NCI-H526 (cell line): ENCODE results near the gene DYNC2H1.

Experiments used
- DNase-seq, 2 experiments: peaks; one replicate each; lab custom pipeline; 2025; lab: John Stamatoyannopoulos, UW

DYNC2H1 gene, protein sequence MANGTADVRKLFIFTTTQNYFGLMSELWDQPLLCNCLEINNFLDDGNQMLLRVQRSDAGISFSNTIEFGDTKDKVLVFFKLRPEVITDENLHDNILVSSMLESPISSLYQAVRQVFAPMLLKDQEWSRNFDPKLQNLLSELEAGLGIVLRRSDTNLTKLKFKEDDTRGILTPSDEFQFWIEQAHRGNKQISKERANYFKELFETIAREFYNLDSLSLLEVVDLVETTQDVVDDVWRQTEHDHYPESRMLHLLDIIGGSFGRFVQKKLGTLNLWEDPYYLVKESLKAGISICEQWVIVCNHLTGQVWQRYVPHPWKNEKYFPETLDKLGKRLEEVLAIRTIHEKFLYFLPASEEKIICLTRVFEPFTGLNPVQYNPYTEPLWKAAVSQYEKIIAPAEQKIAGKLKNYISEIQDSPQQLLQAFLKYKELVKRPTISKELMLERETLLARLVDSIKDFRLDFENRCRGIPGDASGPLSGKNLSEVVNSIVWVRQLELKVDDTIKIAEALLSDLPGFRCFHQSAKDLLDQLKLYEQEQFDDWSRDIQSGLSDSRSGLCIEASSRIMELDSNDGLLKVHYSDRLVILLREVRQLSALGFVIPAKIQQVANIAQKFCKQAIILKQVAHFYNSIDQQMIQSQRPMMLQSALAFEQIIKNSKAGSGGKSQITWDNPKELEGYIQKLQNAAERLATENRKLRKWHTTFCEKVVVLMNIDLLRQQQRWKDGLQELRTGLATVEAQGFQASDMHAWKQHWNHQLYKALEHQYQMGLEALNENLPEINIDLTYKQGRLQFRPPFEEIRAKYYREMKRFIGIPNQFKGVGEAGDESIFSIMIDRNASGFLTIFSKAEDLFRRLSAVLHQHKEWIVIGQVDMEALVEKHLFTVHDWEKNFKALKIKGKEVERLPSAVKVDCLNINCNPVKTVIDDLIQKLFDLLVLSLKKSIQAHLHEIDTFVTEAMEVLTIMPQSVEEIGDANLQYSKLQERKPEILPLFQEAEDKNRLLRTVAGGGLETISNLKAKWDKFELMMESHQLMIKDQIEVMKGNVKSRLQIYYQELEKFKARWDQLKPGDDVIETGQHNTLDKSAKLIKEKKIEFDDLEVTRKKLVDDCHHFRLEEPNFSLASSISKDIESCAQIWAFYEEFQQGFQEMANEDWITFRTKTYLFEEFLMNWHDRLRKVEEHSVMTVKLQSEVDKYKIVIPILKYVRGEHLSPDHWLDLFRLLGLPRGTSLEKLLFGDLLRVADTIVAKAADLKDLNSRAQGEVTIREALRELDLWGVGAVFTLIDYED (N-terminal part only)

GRCh38 chr11:103108933-103109817 is at the start of gene DYNC2H1:
DYNC2H1 (plus strand) TSS chr11:103109426; CDS start chr11:103109575, 149 bp downstream.
- peak; percentile 92 to 99 for DNase-seq

DNA sequence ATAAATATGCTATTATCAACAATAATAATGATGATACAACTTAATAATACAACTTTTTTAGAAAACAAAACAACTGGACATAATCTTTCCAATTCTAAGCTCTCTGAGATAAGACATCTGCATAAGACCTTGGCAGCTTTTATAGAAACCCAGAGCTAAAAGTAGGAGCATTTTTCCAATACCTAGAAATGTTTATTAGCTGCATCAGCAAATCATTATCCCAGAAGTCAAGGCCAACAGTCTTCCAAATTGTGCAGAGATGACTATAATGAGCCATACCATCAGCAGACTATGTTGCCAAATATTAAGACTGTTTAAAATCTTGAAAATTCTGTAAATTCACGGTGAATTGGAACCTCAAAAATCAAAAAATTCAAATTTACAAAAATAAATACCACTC is 47.6 kb upstream of the DYNC2H1 start:
- DNase-seq: no peak

GRCh38 chr11:103067118-103067517 is 42.1 kb upstream of the DYNC2H1 start:
- DNase-seq: no peak

DNA sequence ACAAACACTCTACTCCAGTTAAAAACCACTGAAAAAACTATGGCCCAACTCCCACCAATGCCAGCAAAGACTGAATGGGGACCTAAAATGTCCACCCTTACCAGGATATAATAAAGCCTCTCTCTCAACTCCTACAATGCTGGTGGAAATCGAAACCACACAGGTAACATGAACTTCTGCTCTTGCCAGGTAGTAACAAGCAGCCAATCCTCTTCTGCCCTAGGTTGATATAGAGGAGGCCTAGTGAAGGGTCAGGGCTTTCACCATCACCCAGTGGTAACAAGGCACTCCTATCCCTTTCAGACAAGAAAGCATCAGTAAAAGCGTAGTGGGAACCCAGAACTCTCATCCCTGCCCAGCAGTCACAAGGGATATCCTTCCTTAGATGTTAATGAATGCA is 39.9 kb upstream of the DYNC2H1 start:
- no peak for DNase-seq

DNA sequence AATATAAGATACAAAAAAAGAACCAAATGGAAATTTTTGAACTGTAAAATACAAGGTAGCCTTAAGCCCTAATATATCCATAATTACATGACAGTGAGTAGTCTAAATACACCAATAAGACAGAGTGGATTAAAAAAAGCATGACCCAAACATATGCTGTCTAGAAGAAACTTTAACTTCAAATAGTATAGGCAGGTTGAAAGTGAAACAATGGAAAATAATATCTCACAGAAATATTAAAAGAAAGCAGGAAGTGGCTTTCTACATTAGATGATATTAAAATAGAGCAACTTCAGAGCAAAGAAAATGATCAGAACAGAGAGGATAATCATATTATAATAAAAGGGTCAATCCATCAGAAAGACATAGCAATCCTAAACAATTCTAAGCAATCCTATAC is 39.1 kb upstream of the DYNC2H1 start:
- no peak for DNase-seq

GRCh38 chr11:103071008-103071407 is 38.2 kb upstream of the DYNC2H1 start:
- no peak for DNase-seq

DNA sequence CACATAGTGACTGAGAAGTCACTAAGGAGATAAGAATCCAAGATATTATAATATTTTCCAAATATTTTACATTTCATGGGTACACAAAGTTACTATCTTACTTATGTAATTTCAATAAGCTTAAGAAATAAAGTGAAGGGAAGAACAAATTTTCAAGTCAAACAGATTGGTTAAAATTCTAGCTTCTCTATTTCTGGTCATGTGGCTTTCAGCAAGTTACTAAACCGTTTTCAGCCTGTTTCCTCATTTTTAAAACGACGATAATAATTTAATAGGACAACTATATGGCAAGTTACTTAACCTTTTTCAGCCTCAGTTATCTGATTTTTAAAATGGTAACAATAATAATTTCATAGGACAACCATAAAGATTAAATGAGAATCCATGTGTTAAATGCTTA is 32.9 kb upstream of the DYNC2H1 start:
- no peak for DNase-seq

DNA sequence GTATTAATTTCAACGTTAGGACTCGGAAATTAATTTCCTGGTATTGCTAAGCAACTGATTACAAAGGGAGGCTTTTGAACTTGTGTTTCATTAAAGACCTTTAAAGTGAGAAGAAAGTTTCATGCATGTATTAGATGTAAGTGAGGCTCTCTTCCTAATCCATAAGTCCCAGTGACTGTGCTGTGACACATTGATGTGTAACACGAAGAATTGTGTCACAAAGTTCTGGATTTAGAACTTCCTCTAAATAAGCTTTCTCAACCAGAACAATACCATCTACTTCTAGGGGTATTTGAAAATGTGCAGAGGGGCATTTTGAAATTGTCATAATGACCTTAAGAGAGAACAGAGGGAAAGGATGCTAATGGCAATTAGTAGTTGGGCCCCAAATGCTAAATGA is 31.7 kb upstream of the DYNC2H1 start:
- no peak for DNase-seq

DNA sequence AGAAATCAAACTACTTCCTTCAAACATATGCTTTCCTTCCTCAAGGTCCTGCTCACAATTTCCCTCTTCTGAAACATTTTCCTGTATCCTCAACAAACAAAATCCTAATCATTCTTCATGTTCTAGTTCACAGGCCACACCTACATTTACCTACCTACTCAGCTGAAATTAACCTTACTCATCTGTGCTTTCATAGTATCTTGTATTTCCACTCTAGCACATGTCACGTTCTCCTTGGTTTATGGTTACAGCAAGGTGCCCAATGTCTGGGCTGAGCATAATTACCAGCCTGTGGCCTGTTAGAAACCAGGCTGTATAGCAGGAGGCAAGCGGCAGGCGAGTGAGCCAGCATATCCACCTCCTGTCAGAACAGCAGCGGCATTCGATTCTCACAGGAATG is 30.5 kb upstream of the DYNC2H1 start:
- DNase-seq: no peak

DNA sequence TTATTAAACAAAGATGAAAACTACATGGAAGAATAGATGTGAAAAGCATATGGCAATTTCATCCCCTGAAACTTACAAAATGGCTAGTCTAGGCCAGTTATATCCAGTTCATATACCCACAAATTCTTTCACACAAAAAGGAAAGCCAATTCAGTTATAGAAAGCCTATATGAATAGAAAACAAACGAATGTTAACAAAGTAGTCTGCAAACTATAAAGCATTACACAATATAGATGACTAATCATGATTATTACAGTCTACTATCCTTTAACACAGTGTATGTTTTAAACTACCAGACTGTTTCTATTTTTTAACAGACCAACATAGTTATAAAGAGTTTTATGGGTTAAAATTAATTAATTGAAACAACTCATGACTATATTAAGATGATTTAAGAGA is 29.4 kb upstream of the DYNC2H1 start:
- no peak for DNase-seq

- DNase-seq: no peak
Measured at GRCh38 chr11:103085758-103086365, 23.4 kb upstream of the DYNC2H1 start.

GRCh38 chr11:103086461-103086860 is 22.8 kb upstream of the DYNC2H1 start:
- no peak for DNase-seq

- peak; percentile 46 to 88 for DNase-seq
Measured at GRCh38 chr11:103091064-103091800, 18.0 kb upstream of the DYNC2H1 start.

DNA sequence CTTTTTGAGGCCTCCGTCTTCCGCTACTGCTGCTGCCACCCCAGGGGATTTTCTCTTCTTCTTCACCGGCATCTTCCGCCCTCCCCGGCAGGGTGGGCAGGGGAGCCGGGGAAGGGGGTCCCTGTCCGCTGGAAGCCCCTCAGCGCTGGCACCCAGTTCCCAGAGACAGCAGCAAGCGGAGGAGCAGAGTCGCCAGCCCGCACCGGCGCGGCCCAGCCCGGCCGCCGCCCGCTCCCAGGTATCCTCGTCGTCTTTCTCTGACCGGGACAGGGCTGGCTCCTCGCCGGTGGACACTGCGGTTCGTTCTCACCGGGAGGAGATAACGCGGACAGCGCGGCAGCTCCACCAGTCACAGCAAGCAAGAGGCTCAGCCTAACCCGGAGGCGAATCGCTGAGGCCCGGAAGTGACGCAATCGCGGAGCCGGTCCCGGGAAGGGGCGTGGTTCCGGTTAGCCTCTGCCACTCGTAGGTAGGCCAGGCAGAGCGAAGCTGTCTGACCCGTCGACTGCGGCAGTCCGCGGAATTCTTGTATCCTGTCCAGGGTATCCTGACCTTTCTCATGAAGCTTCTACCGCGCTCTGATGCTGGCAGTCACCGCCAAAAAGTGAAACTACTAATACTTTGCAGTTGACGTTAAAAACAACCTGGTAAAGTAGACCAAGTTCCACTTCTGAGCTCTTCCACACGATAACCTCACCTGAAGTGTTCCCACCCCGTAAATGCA is 17.3 kb upstream of the DYNC2H1 start, which contains the start of gene DCUN1D5:
Gene DCUN1D5 (minus strand): TSS at position 360 of the 724 bp plus-strand sequence. CDS start 288 bp downstream, at position 72.
- DNase-seq: peak; percentile 96 to 99

- DNase-seq: no peak
Measured at GRCh38 chr11:103097279-103097678, 11.9 kb upstream of the DYNC2H1 start.

- peak in 1 of 2 experiments; percentile 80 for DNase-seq
Measured at GRCh38 chr11:103109818-103110388, 677 bp downstream of the DYNC2H1 start.

- DNase-seq: no peak
Measured at GRCh38 chr11:103110391-103110790, 1.2 kb downstream of the DYNC2H1 start.

- DNase-seq: no peak
Measured at GRCh38 chr11:103111400-103111799, 2.2 kb downstream of the DYNC2H1 start.

DNA sequence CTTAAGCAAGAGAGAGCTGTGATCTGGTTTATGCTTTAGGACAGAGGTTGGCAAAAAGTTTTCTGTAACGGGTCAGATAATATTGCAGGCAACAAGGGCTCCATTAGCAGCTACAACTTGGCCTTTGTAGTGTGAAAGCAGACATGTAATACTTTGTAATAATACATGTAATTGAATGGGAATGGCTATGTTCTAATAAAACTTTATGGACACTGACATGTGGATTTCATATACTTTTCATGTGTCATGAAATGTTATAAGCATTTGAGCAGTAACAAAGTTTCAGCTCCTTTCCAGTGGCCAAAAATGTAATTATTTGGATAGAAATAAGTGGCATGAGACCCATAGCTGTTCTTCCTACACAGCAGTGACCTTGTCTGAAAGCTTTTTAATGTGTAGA is 3.1 kb downstream of the DYNC2H1 start:
- no peak for DNase-seq
